GM19193 (cell line): ENCODE measurements around the gene CALCB.

Experiments used
- POLR2A ChIP-seq: IDR thresholded peaks from 4 replicates; pipeline ENCODE4 v1.6.1; 2011; ENCODE audit not compliant: insufficient read depth, insufficient read length; ENCODE audit errors: extremely low read depth

The CALCB gene

DNA sequence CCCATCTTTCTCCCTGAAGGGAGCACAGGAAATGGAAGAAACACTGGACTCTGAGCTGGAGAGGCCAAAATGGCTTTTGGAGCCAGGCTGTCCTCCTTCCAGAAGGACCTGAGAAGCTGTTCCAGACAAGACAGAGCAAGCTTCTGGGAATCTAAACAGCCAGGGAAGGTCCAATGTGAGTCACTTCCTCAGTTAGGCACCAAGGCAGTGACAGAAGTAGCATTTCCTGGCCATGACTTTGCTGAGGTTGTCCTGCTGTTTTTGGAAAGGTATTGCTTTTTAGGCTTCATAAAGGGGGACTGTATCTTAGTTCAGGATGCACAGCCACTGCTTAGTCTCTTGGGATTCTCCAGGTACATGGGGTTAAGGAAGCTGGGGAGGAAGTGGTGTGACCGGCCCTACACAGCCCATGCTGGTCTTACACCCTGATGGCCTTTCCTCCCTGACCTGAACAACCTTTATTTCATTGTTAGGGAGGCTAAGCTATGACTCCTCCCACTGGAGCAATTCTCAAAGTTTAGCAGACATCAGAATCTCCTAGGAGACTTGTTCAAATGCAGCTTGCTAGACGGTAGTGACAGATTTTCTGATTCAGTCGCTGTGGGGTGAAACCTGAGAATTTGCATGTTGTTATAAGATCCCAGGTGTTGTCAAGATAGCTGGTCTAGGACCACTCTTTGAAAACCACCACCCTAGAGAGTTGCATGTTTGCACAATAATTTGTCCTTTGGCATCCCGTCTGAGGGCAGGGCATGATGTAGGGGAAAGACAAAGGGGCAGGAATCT, 34.5 kb downstream of the CALCB start:
- TF ChIP-seq POLR2A = no peak

- TF ChIP-seq POLR2A = no peak
Measured at GRCh38 chr11:15108592-15109130, 35.3 kb downstream of the CALCB start.

- TF ChIP-seq POLR2A = no peak
Measured at GRCh38 chr11:15109602-15110001, 36.2 kb downstream of the CALCB start.

DNA sequence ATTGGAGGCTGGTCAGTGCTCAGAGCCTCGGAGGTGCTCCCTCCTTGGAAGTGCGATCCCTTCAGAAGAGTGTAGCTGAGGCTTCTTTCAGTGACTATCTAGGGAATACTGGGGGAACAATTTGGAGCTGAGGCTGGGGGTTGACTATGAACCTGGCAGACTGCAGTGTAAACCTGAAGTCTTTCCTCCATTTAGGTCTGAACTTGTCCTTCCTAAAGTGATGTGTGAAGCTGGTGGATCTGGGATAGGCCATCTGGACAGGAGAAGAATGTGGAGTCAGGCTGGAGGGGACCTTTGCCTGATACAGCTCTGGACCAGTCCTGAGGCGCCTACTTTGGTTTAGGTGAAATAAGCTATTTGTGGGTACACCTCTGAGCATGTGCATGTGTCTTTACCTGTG, 37.8 kb downstream of the CALCB start:
- TF ChIP-seq POLR2A = no peak

GRCh38 chr11:15112131-15112541, 38.7 kb downstream of the CALCB start:
- no peak for TF ChIP-seq POLR2A

DNA sequence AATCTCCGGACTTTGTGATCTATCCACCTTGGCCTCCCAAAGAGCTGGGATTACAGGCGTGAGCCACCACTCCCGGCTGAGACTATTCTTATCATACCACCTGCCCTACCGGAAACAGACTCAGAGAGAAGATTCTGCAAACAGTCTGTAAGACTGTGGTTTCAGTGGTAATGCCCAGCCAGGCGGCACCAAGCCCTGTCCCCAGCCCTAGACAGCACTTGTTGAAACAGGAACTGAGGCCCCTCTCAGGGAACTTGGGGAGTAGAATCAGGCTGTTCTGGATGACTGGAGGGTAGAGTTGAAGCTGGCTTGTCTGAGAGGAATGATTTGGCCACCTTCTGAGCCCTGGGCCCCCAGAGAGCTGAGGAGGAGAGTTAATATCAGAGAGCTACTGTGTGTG, 40.0 kb downstream of the CALCB start:
- no peak for TF ChIP-seq POLR2A

DNA sequence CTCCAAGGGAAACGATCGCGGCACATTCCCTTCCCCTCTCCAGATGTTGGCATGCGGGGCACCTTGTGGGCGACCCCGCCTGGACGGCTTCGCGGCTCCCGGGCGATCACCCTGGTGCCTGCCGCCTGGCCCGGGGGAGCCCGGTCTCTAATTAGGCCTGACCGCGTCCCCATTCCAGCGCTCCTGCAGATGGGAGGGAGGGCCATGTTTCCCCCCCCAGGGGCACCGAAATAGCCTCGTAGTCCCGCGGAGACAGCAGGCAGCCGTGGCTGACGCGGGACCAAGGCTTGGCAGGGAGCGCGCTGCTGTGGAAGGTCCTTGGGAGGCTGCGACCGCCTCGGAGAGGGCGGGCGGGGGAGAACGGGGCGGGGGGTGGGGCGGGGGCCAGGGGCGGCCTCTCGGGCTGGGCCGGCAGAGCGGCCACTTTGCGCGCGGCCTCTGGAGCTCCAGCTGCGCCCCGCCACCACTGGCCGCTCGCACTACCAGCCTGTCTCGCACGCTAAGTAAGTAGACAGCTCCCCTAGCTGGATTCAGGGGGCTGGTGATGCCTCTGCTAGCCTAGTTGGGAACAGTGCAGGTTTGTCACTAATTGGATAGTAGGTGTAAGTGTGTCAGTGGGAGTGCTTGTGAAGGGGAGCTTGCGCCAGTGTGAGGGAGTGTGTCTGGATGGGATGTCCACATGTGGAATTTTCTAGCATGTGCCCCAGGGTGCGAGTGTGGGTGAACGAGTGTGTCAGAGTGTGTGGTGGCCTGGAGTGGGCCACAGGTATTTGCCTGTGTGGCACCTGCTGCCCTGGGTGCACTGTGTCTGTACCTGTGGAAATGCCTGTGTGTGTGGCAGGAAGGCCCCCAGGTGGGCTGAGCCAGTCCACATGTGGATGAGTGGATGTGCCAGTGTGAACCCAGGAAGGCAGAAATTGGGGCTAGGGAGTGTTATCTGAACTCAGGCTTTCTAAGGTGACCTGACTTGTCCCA, 41.4 kb downstream of the CALCB start, which contains the start of gene INSC:
TSS of gene INSC (plus strand) at position 423 of the 975 bp plus-strand sequence. CDS start 34,252 bp downstream, outside the sequence.
- TF ChIP-seq POLR2A = no peak

- no peak for TF ChIP-seq POLR2A
Measured at GRCh38 chr11:15115686-15116085, 42.3 kb downstream of the CALCB start.

- TF ChIP-seq POLR2A = no peak
Measured at GRCh38 chr11:15117751-15118150, 44.4 kb downstream of the CALCB start.

DNA sequence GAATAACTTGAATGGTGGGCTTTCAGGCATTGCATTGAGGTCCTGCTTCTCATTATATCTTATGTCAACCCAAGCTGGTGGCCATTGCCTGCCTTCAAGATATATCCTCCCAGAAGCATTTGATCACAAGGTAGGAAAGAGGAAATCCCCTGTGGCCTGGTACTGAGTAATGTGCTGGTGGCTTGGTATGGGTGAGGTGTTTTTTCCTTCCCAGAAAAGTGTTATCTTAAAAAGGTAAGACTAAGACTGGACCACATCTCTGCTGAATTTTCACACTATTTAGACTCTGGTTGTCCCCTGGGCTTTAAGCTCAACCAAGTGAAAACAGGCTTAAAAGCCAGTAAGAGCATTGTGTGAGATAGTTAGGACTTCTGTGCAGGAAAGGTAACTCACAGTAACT, 45.0 kb downstream of the CALCB start:
- TF ChIP-seq POLR2A = no peak

DNA sequence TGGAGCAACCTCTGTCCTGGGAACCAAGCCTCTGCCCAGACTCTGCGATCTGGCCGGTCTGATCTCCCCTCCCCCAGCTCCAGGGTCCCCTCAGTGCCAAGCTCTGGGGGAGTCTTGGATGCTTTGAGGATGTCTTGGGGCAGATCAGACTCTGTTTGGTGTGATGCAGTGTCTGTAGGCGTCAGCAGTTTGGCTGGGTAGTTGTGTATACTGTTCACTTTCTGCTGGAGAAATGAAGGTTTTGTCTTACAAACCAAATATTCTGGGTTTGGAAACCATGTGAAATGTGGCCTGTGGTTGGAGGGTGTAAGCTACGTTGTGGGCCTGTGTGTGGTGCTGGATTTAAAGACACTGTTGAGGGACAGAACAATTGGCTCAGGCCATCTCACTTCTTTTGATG, 46.0 kb downstream of the CALCB start:
- no peak for TF ChIP-seq POLR2A

GRCh38 chr11:15119826-15120225, 46.4 kb downstream of the CALCB start:
- TF ChIP-seq POLR2A = no peak

GRCh38 chr11:15123849-15124248, 50.5 kb downstream of the CALCB start:
- no peak for TF ChIP-seq POLR2A

DNA sequence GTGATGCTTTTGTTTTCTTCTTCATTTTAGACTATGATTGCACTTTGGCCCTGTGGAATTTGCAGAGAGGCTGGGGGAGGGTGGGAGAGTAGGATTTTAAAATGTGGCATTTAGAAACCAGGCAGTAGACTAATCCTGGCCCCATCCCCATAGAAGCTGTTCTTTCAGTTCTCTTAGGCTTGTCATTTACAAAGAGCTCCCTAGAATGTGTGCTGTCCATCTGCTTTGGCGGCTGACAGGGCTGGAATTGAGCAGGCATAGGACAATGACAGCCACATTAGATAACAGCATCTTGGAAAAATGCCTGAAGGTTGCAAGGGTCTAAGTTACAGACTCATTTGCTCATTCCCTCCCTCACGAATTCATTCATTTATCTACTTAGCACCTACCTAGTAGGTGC, 51.1 kb downstream of the CALCB start:
- TF ChIP-seq POLR2A = no peak

DNA sequence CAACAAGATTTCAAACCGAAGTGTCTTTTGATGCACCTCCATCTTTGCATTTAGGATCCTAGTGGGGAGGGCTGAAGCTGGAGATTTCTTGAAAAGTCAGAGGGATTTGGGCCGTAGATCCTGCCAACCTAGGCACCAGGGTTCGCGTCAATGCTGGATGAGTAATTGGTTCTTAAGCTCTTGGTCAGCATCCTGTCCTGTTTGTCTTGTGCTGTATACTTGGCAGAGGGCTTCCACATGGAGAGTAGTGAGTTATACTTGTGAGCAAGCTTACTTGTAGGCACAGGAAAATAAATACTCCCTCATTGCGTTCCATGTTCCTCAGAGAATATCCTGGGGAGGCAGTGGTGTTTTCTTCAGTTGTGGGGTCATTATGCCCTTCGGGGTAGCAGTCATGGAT, 53.9 kb downstream of the CALCB start:
- TF ChIP-seq POLR2A = no peak
